DMS53 treated with DMSO at 0.1 percent for 48 hours (cell line): ENCODE data around the gene SH3BP1.
"Not testable (repeated sequence)": the region's sequence is repeated elsewhere in the genome, so short reads cannot be mapped to it uniquely, and the experiment has no call there.

Experiments
- DNase-seq: peaks from one replicate; lab custom pipeline; 2025; ENCODE audit not compliant: unreplicated experiment; lab: John Stamatoyannopoulos, UW

SH3BP1 gene

DNA sequence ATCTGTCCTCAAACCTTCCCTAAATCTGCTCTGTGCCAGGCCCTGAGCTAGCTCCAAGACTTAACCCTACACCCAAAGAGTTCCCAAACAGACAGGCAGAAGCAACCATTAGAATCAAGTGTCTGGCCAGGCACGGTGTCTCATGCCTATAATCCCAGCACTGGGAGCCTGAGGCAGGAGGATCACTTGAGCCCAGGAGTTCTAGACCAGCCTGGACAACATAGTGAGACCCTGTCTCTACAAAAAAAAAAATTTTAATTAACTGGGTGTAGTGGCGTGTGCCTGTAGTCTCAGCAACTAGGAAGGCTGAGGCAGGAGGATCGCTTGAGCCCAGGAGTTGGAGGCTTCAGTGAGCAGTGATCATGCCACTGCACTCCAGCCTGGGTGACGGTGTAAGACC, 17.1 kb downstream of the SH3BP1 start:
- not testable (repeated sequence) for DNase-seq

DNA sequence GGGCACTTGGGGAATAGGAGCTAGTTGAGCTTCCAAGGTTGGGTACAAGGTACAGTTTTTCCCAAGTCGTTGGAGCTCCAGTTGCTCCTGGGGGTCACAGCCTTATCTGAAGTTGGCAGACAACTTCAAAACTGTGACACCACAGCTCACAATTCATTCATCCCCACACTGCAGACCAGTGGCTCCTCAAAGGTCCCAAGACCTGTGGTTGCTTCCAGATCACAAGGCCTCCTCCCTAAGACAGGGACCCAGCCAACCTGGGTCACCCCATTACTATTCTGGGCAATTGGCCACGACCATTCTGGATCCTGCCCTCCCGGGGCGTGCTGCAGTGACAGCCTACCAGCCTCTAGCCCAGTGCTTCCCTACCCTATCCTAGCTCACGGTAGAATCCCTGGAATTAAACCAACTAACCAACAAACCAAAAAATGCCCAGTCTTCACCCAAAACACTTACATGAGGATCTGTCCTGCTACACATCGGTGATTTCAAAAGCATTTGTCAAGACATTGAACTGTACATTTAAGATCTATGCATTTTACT, 18.2 kb downstream of the SH3BP1 start:
- no peak for DNase-seq

DNA sequence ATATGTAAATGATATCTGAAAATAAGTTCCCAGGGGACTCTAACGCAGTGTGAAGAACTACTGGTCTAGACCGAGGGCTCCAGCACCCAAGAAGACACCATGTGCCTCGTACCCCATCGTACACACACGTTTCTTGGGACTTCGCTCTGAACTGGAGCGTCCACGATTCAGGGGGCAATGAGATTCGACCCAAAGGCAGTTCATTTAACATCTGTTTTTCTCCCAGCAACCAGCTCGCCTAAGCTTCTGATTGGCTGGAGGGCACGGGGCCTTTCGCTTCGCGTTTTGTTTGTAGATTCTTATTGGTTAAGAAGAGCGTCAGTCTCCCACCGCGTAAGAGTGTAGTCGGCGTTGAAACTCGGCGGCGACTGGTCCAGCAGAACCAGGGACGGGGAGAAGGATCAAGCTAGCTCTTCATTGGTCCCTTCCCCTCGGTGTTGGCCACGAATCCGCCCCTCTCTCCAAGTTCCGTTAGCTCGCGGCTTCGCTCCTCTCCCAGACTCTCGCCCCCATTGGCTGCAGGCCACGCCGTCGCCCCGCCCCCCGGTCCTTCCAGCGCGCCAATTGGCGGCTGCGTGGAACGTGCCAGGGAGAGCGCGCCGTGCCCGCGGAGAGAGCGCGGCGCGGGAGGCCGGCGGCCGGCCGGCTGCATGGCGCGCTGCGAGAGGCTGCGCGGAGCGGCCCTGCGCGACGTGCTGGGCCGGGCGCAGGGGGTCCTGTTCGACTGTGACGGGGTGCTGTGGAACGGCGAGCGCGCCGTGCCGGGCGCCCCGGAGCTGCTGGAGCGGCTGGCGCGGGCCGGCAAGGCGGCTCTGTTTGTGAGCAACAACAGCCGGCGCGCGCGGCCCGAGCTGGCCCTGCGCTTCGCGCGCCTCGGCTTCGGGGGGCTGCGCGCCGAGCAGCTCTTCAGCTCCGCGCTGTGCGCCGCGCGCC, 18.9 kb downstream of the SH3BP1 start, which contains the start of gene PDXP:
TSS of gene PDXP (plus strand) at position 591 of the 933 bp plus-strand sequence. CDS start at position 651, 60 bp downstream.
- DNase-seq: peak; percentile 77

DNA sequence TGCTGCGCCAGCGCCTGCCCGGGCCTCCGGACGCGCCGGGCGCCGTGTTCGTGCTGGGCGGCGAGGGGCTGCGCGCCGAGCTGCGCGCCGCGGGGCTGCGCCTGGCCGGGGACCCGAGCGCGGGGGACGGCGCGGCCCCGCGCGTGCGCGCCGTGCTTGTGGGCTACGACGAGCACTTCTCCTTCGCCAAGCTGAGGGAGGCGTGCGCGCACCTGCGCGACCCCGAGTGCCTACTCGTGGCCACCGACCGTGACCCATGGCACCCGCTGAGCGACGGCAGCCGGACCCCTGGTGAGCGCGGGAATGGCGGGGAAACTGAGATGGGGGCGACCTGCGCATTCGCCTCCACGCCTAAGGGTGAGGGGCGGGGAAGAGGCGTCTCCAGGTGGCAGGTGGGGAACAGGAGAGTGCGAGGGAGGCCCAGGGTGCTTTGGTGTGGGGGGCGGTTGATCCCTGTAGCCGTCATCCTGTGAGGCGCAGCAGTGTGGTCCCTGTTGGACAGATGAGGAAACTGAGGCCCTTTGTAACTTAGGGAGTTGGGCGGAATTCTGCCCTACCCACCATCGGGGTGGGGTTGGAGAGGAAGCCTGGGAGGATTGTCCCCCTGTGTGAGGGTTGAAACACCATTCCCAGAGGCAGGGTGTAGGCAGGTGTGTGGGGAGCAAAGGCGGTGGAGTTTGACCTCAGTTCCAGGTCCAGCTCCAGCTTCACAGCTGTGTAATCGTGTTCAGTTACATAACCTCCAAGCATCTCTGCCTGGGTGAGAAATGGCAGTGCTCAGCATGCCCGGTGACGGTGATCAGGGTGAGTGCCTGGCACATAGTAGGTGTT, 19.8 kb downstream of the SH3BP1 start:
- no peak for DNase-seq

DNA sequence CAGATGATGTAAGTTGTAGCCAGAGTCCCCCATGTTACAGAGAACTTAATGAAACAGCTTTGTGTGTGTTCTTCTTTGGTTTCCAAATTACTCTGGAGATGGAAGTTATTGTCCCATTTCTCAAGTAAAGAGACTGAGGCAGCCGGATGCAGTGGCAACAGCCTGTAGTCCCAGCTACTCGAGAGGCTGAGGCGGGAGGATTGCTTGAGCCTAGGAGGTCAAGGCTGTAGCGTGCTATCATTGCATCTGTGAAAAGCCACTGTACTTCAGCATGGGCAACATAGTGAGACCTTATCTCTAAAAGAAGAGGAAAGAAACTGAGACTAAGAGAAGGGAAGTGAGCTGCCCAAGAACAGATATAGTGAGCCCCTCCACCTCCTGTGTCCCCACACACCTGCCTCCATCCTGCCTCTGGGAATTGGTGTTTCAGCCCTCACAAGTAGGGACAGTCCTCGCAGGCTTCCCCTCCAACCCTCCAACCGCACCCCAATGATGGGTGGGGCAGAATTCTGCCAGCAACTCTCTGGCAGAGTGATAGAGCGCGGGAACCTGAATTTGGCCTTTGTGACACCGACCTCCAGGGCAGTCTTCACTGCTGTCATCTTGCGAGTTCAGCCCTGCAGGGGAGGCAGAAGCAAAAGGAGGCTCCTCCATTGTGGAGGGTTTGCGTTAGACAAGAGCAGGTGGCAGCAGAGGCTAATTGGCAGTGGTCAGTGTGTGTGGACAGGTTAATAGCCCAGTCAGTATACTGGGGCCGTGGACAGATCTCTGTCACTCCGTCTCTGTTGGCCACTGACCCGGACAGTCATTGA, 20.6 kb downstream of the SH3BP1 start:
- no peak for DNase-seq

DNA sequence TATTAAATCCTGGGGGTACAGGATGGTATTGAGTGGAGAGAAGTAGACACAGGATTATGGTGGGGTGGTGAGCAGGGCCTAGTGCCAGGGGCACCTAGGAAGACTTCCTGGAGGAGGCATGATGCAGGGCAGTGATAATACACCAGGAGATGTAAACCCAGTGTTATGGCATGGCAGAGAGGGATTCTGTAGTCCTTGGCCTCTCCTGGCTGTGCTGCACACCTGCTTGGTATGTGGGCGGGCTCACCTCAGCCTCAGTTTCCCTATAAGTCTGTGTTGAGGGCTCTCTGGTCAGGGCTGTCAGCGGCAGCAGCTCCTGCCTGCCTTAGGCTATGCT, 21.2 kb downstream of the SH3BP1 start:
- no peak for DNase-seq

DNA sequence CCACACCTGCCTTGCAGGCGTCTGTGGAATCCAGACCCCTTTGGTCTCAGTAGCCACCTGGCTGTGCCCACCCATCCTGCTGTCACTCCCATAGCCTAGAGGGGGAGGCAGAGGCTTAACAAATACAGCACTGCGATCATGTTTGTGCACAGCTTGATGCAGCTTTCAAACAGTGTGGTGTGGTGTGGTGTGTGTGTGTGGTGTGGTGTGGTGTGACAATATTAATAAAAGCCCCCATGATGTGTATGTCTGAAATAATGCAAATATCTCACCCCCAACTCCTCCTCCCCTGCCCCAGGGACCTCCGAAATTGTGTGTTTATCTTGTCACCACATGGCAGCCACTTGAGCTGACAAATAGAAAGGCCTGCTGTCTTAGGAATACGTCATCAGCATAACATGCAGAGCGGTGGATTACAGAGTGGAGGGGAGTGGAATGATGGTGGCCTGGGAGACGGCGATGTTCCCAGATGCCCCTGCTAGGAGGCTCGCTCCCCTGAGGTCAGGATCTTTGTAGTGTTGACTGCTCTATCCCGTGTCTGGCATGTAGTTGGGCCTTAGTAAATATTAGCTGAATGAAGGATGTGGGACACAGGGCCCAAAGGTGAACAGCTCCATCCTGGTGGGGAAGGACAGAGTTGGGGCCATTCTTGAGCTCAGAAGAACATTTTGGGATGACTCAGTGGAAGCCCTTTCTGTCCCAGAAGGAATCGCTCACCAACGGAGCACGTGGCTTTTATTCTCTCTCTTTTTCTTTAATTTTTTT, 21.9 kb downstream of the SH3BP1 start:
- no peak for DNase-seq

DNA sequence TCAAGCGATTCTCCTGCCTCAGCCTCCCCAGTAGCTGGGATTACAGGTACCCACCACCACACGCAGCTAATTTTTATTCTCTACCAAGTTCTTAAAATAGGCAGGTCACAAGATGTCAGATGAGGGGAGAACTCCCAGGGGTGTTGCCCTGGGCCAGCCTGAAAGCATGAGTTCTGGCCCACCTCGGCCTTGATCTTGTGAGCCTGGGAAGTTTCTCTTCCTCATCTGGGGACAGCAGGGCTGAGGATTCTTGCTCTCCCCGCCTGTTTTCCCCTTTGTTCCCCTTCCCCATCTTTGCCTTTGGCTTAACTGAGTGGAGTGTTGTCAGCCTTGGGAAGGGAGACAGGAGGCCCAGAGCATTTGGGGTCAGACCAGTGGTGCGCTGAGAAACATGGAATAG, 22.6 kb downstream of the SH3BP1 start:
- DNase-seq: no peak

DNA sequence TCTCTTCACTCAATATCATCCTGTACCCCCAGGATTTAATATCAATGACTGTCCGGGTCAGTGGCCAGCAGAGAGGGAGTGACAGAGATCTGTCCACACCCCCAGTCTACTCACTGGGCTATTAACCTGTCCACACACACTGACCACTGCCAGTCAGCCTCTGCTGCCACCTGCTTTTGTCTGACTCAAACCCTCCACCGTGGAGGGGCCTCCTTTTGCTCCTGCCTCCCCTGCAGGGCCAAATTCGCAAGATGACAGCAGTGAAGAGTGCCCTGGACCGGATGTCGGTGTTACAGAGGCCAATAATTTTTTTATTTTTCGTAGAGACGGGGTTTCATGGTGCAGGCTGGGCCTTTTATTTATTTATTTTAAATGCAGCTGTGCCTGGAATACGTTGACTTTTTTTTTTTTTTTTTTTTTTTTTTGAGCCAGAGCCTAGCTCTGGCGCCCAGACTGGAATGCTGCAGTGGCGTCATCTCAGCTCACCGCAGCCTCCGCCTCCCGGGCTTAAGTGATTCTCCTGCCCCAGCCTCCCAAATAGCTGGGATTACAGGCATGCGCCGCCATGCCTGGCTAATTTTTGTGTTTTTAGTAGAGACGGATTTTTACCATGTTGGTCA, 24.2 kb downstream of the SH3BP1 start:
- no peak for DNase-seq

DNA sequence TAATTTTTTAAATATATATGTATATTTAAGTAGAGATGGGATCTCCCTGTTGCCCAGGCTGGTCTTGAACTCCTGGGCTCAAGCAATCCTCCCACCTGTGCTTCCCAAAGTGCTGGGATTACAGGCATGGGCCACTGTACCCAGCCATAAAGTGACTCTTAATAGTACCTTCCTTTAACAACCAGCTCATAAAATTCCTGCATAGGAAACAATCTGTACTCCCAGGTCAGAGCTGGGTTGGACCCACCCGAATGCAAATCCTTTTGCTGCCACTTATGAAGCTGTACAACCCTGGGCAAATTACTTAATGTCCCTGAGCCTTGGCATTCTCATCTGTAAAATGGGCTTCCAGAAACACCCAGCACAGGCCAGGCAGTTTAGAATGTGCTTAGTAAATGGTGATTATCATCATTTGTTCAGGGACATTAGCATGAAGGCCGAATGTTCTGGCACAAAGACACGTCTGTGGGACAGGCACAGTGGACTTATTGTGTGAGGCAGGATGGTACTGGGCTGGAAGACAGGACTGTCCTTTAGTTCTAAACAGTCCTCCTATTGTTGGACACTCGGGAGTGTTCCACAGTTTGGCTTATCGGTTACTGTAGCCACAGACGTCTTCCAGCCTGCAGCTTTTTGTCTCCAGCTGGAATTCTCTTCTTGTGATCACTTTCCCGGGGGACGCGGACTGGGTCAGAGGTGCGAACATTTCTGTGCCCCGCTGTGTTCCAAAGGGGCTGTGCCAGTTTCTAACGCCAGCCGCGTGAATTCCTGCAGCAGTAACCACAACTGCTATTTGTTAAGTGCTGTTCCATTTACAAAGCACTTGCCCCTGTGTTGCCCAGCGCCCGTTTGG, 25.0 kb downstream of the SH3BP1 start:
- DNase-seq: no peak

DNA sequence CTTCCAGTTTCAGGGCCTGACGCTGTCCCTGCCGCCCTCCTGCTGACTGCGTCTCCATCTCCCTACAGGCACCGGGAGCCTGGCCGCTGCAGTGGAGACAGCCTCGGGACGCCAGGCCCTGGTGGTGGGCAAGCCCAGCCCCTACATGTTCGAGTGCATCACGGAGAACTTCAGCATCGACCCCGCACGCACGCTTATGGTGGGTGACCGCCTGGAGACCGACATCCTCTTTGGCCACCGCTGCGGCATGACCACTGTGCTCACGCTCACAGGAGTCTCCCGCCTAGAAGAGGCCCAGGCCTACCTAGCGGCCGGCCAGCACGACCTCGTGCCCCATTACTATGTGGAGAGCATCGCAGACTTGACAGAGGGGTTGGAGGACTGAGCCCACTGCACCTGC, 26.0 kb downstream of the SH3BP1 start:
- no peak for DNase-seq

DNA sequence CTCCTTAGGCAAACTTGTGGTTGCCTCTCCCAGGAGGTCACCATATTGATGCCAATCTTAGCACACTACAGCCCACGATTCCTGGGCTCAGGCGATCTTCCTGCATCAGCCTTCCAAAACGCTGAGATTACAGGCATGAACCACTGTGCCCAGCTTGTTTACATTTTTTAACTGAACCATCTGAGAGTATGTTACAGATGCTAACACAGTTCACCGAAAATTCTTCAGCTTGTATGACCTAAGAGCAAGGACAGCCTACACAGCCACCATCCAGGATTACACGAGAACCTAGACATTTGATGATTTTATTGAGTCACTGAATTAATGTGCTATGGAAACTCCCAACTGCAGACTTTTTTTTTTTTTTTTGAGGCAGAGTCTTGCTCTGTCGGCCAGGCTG, 30.1 kb downstream of the SH3BP1 start:
- no peak for DNase-seq

DNA sequence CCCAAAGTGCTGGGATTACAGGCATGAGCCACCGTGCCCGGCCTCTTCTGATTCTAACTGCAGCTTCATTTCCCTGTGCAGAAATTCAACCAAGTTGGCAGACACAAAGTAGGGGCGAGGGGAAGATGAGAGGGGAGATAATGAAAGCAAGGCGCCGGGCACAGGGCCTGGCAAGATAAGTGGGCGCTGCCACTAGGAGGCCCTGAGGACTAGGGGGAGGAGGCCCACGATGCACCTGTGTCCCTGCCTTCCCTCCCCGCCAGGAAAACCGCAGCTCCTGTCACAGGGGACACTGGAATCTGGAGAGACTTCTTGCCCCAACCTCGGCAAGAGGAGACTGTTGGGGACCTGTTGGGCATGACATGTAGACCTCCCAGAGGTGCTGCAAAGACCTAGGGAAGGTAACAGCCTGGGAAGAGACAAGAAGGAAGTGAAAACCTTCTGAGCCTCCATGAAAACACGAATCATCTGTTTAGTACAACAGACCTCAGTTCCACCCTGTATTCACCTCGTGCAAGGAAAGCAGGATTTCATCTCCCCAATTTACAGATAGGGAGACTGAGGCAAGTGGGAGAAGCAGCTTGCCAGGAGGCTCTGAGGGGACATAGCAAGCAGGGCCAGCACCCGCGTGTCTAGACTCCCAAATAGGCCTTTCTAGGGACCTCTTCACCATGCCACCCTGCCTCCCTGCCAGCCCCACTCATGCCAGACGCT, 32.9 kb downstream of the SH3BP1 start:
- DNase-seq: no peak

DNA sequence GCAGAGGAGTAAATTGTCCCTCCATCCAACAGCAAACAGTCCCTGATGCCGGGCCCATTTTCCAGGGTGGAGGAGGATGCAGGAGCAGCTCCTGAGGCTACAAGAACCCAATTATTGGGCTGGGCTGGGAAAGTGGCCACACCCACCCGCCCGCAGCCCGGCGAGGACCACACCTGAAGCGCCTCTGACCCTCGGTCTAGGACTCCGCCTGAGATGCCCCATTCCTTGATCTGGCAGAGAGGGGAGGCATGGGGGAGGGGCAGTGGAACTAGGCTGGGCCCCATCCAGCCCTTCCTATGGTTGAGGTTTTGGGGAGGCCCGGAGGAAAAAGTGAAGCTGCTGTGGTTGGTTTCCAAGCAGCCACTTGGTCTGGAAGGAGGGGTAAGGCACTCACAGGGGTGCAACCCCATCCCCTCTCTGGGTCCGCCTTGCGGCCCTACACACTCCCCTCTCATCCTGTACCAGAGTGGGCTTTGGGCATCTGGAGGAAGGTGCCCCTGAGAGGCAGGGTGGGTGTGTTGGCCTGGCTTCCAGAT, 33.5 kb downstream of the SH3BP1 start:
- no peak for DNase-seq

DNA sequence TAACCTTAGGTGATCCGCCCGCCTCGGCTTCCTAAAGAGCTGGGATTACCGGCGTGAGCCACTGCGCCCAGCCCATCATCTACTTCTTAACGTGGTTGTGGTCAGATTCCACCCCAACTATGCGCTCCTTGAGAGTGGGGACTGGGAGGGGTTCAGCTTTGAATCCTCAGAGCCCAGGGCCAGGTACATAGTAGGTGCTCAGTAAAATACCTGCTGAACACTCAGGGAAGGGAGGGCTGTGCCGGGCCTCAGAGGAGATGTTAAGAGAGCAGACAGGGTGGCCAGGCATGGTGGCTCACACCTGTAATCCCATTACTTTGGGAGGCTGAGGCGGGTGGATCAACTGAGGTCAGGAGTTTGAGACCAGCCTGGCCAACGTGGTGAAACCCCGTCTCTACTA, 34.8 kb downstream of the SH3BP1 start:
- no peak for DNase-seq

DNA sequence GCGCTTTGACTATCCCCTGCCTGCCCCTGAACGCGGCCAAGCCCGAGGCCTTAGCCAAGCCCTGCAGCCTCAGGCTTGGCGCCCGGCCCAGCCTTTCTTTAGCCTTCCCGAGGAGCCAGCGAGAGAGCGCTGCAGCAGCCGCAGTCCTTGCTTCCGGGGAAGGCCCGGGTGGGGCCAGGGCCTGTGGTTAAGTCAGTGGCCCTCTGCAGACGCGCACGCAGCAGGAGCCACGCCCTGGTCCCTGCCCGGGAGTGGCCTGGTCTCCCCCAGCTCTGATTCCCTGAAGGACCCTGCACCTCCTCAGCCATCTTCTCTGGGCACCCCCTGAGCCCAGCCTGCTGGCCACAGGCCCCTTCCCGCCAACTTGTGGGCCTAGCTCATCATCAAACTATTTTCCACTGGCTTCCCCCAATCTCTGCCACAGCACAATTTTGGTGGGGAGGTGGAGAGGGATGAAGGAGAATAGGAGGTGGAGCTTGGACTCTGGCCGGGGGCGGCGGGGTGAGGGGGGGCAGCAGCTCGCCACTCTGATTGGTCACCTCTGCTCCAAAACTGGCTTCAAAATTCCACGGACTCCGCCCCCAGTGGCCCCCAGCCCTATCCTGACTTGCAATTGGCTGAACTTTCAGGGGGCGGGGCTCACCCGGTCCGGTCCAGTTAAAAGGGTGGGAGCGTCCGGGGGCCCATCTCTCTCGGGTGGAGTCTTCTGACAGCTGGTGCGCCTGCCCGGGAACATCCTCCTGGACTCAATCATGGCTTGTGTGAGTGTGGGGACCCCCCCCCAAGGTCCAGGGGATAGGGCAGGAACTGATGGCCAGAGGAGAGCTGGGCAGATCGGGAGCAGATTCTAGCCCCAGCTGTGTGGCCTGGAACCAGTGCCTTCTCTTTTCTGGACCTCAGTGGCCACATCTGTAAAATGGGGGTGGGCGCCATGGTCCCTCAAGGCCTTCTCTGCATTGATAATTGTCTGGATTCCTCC, 35.8 kb downstream of the SH3BP1 start, which contains the start of gene LGALS1:
TSS of gene LGALS1 (plus strand) at position 686 of the 979 bp plus-strand sequence. CDS start at position 753, 67 bp downstream.
- DNase-seq: no peak
